HEK293T (cell line): Measurements from ENCODE around the gene SMAP2.

ENCODE experiments used
- CTCF ChIA-PET: fragments of 350-600 bp; formaldehyde crosslinking; extraction: SDS; loops from one replicate; lab custom pipeline; 2021; ENCODE audit warnings: antibody characterized with exemption, inconsistent platforms; lab: Yijun Ruan, JAX
- POLR2A ChIA-PET: fragments of 350-600 bp; formaldehyde crosslinking; extraction: SDS; loops from one replicate; lab custom pipeline; 2020; ENCODE audit warnings: antibody characterized with exemption, inconsistent platforms; lab: Yijun Ruan, JAX
- DNase-seq: peaks from one replicate; pipeline ENCODE4 v3.0.0; 2012; ENCODE audit warnings: mixed read lengths; ENCODE audit errors: extremely low spot score
- ARNT ChIP-seq: fragments of 450-650 bp; IDR thresholded peaks from 2 replicates; pipeline ENCODE4 v1.6.1; 2017; ENCODE audit warnings: mild to moderate bottlenecking
- BHLHE40 ChIP-seq: fragments of 450-650 bp; IDR thresholded peaks from 2 replicates; pipeline ENCODE4 v1.6.1; 2016; ENCODE audit warnings: mild to moderate bottlenecking, moderate library complexity, borderline replicate concordance
- CTBP1 ChIP-seq: fragments of 450-650 bp; IDR thresholded peaks from 2 replicates; pipeline ENCODE4 v1.6.1; 2016; ENCODE audit warnings: borderline replicate concordance
- ELF4 ChIP-seq: fragments of 450-650 bp; IDR thresholded peaks from 2 replicates; pipeline ENCODE4 v1.6.1; 2017; ENCODE audit warnings: antibody characterized with exemption
- FOXA1 ChIP-seq: fragments of 450-650 bp; IDR thresholded peaks from 2 replicates; pipeline ENCODE4 v1.6.1; 2016; ENCODE audit warnings: mild to moderate bottlenecking
- FOXK2 ChIP-seq: fragments of 450-650 bp; IDR thresholded peaks from 2 replicates; pipeline ENCODE4 v1.6.1; 2016; ENCODE audit warnings: mild to moderate bottlenecking
- FOXM1 ChIP-seq: fragments of 450-650 bp; IDR thresholded peaks from 2 replicates; pipeline ENCODE4 v1.6.1; 2017; ENCODE audit warnings: mild to moderate bottlenecking, borderline replicate concordance
- HDGF ChIP-seq: fragments of 450-650 bp; IDR thresholded peaks from 2 replicates; pipeline ENCODE4 v1.6.1; 2017; ENCODE audit warnings: antibody characterized with exemption, borderline replicate concordance
- L3MBTL2 ChIP-seq: fragments of 450-650 bp; conservative IDR thresholded peaks from 2 replicates; pipeline ENCODE4 v1.6.1; 2016; ENCODE audit warnings: mild to moderate bottlenecking
- LEF1 ChIP-seq: fragments of 450-650 bp; IDR thresholded peaks from 2 replicates; pipeline ENCODE4 v1.6.1; 2017; ENCODE audit warnings: mild to moderate bottlenecking, borderline replicate concordance
- NFRKB ChIP-seq: fragments of 450-650 bp; IDR thresholded peaks from 2 replicates; pipeline ENCODE4 v1.6.1; 2016; ENCODE audit warnings: mild to moderate bottlenecking, moderate library complexity
- PKNOX1 ChIP-seq: fragments of 450-650 bp; IDR thresholded peaks from 2 replicates; pipeline ENCODE4 v1.6.1; 2016
- SP1 ChIP-seq: fragments of 450-650 bp; IDR thresholded peaks from 2 replicates; pipeline ENCODE4 v1.6.1; 2017
- SUZ12 ChIP-seq: fragments of 450-650 bp; IDR thresholded peaks from 2 replicates; pipeline ENCODE4 v1.6.1; 2016; ENCODE audit warnings: mild to moderate bottlenecking
- TARDBP ChIP-seq: fragments of 450-650 bp; IDR thresholded peaks from 2 replicates; pipeline ENCODE4 v1.6.1; 2016
- ZNF384 ChIP-seq: fragments of 450-650 bp; IDR thresholded peaks from 2 replicates; pipeline ENCODE4 v1.6.1; 2016

SMAP2 gene

GRCh38 chr1:40381268-40382107, 8.0 kb downstream of the SMAP2 start:
- DNase-seq = no peak
- CTCF ChIA-PET = interaction anchor here (0.7 to 1.9 kb wide), 2 partner anchors 24 to 43 kb away, joined by 4 to 7 read pairs; no protein-coding TSS in a partner anchor
- POLR2A ChIA-PET = no interaction called here
- TF ChIP-seq FOXK2 (no peak), CTBP1 (no peak), LEF1 (no peak), BHLHE40 (no peak), NFRKB (no peak), ARNT (no peak), FOXM1 (no peak), HDGF (no peak)

GRCh38 chr1:40382108-40382460, 8.6 kb downstream of the SMAP2 start:
- POLR2A ChIA-PET = interaction anchor here (1.1 kb wide), 1 partner anchor 8 kb away, joined by 5 read pairs; no protein-coding TSS in a partner anchor
- DNase-seq = no peak
- CTCF ChIA-PET = interaction anchor here (0.7 to 1.9 kb wide), 3 partner anchors 23 to 238 kb away, joined by 3 to 7 read pairs (median 4); no protein-coding TSS in a partner anchor
- no peak for TF ChIP-seq HDGF
- TF ChIP-seq PKNOX1 = no peak
- TF ChIP-seq SP1 = no peak
- TF ChIP-seq TARDBP = no peak
- TF ChIP-seq ELF4 = no peak
- TF ChIP-seq FOXA1 = no peak
- no peak for TF ChIP-seq FOXM1
- no peak for TF ChIP-seq FOXK2
- TF ChIP-seq LEF1 = no peak
- no peak for TF ChIP-seq NFRKB
- no peak for TF ChIP-seq SUZ12
- no peak for TF ChIP-seq CTBP1
- TF ChIP-seq ARNT = no peak
- no peak for TF ChIP-seq L3MBTL2
- no peak for TF ChIP-seq BHLHE40
- TF ChIP-seq ZNF384 = no peak

GRCh38 chr1:40382601-40383000, 9.1 kb downstream of the SMAP2 start:
- DNase-seq = no peak
- ChIA-PET POLR2A (interaction anchor here (1.1 kb wide), 1 partner anchor 8 kb away, joined by 5 read pairs; no protein-coding TSS in a partner anchor), CTCF (interaction anchor here (0.5 to 1.9 kb wide), 3 partner anchors 22 to 422 kb away, joined by 3 to 7 read pairs (median 3); no protein-coding TSS in a partner anchor)
- TF ChIP-seq L3MBTL2 (no peak), FOXA1 (no peak), HDGF (no peak), FOXM1 (no peak), ZNF384 (no peak), SP1 (no peak), NFRKB (no peak), BHLHE40 (no peak), ARNT (no peak), FOXK2 (no peak)

- ChIA-PET CTCF (interaction anchor here (0.5 to 1.9 kb wide), 3 partner anchors 22 to 421 kb away, joined by 3 to 7 read pairs (median 3); no protein-coding TSS in a partner anchor), POLR2A (interaction anchor here (1.1 kb wide), 1 partner anchor 9 kb away, joined by 5 read pairs; no protein-coding TSS in a partner anchor)
- DNase-seq = no peak
- TF ChIP-seq NFRKB (no peak), TARDBP (no peak), FOXK2 (no peak)
These were observed 9.6 kb downstream of the SMAP2 start for GRCh38 chr1:40383095-40383487.

- TF ChIP-seq ELF4 = no peak
- no peak for TF ChIP-seq TARDBP
- ChIA-PET POLR2A (interaction anchor here (2.7 kb wide), 1 partner anchor 10 kb away, joined by 11 read pairs; the partner anchor contains the start of gene SMAP2), CTCF (interaction anchor here (1.2 to 1.9 kb wide), 3 partner anchors 21 to 240 kb away, joined by 3 to 7 read pairs (median 3); no protein-coding TSS in a partner anchor)
- no peak for DNase-seq
These were observed 10.2 kb downstream of the SMAP2 start for GRCh38 chr1:40383488-40384412.

GRCh38 chr1:40384413-40384762, 10.9 kb downstream of the SMAP2 start:
- ChIA-PET CTCF (interaction anchor here (1.2 kb wide), 1 partner anchor 20 kb away, joined by 3 read pairs; no protein-coding TSS in a partner anchor), POLR2A (interaction anchor here (0.9 to 2.7 kb wide), 2 partner anchors 10 to 66 kb away, joined by 3 to 11 read pairs; partner anchors contain the start of genes SMAP2 and ZFP69B)
- no peak for DNase-seq
- TF ChIP-seq SUZ12 (no peak), SP1 (no peak), FOXA1 (no peak), PKNOX1 (no peak), L3MBTL2 (no peak), FOXM1 (no peak), ZNF384 (no peak), LEF1 (no peak), TARDBP (no peak), ELF4 (no peak), FOXK2 (no peak), HDGF (no peak), NFRKB (no peak), CTBP1 (no peak), BHLHE40 (no peak), ARNT (no peak)
